ENCODE measurements around the gene RPS4Y2.

RPS4Y2 gene

DNA sequence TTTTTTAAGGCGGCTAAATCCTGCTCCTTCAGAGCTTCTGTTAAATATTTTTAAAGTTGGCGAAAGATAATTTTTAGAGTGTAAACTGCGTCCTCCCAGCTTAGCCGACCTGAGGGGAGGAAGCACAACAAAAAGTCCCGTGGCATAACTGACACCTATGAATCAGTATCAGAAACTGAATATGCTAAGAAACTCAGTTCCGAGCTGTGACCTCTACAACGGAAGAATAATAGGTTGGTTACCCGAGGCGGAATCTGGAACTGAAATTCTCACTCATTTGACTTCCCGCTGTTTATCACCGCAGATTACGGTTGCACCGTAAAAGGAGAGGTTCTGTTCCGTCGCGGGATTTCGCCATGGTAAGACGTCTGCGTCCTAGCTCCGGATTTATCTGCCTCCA is at the start of gene RPS4Y2:
Gene RPS4Y2, plus strand, starts transcription at position 301 of the 400 bp plus-strand sequence. Its CDS starts 56 bp downstream, at position 357.
- no peak for DNase-seq

DNA sequence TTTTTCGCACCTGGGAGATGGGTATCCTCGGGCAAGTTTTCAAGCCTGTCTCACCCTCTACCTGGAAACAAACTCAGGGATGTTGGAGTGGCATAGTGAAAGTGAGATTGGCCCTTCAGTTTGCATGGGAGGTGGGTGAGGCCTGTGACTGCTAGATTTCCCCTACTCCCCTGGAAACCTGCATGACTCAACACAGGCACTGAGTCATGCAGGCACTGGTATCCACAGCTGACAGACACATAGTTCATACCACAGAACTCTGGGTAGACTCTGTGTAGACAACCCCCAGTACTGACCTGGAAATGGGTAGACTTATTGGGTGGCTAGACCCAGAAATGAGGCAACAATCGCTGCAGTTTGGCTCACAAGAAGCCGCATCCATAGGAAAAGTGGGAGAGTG is 41.5 kb upstream of the RPS4Y2 start:
- no peak for DNase-seq

DNA sequence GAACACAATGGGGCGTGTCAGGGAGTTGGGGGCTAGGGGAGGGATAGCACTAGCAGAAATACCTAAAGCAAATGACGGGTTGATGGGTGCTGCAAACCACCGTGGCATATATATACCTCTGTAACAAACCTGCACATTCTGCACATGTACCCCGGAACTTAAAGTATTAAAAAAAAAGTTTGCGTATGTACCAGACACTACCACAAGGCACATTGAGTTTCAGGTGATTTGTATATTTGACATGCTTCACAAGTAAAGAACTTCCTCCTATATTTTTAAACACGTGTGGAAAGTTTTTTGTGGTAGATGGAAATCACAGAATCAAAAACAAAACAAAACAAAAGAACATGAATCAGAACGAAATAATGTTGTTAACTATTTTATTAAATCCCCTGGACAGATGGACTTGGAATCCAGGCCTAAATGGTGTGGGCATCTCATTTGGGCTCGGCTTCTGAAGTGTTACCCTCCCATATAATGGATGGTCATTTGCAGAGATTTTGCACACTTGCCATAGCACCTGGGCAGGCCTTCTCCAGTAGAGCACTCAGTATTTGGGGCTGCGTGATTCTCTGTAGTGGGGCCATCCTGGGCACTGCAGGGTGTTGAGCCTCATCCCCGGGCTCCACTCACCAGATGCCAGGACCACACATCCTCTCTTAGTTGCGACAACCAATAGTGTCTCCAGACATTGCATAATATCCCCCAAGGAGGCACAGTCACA is 29.6 kb upstream of the RPS4Y2 start:
- DNase-seq = no peak

DNA sequence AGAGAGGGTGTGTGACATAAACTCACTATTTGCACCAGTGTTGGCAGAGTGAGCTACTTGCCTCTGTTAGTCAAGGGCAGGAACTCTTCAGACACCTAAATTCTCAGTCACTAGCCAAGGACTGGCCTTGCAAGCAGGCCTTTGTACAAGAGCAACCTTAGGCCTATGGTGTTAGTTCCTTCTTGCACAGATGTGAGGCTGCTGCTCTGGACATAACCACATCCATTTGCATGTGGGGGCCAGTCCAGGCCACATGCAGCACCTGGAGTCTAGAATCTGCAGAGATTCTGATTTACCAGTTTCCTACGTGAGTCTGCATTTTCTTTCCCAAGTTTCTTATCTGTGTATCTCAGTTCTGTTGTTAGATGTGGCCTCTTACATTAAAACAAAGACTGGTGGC is 20.7 kb upstream of the RPS4Y2 start:
- no peak for DNase-seq

DNA sequence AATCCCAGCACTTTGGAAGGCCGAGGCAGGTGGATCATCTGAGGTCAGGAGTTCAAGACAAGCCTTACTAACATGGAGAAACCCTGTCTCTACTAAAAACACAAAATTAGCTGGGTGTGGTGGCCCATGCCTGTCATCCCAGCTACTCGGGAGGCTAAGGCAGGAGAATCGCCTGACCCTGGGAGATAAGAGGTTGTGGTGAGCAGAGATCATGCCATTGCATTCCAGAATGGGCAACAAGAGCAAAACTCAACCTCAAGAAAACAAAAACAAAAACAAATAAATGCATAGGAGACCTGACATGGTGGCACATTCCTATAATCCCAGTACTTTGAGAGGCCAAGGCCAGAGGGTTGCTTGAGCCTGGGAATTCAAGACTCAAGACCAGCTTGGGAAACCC is 16.1 kb upstream of the RPS4Y2 start:
- no peak for DNase-seq

DNA sequence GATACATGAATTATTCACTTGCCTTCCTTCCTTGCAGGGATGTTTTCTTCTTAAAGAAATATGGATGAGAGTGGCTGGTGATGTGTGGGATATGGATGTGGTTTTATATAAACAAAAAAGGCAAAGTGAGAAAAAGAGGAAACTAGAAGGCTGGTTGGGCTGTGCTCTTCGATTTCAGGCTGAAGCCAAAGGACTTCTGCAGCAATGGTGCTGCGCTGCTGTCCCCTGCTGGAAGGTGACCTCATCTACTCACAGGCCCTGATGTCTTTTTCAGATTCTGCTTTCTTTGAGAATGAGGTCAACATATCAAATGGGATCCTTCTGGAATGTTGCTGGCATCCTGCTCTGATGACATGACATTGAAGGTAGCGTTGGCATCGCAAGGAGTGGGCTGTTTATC is 15.3 kb upstream of the RPS4Y2 start:
- no peak for DNase-seq

DNA sequence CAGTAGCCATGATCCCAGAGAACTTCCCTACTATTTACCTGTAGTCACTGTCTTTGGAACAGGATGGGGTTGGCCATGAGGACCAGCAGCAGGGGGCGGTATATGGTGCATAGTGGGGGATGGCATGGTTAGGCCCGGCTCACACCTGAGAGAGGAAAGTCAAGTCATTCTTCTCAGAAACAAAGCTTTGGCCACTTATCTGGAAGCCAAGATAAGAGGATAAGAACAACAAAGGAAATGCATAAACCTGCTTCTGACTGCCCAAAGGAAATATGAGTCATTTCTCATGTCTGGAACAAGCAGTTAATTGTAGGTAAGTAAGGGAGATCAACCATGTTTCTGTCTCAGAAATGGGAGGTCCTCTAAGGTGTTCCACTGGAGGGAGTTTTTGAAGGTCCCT is 10.8 kb upstream of the RPS4Y2 start:
- DNase-seq = no peak

DNA sequence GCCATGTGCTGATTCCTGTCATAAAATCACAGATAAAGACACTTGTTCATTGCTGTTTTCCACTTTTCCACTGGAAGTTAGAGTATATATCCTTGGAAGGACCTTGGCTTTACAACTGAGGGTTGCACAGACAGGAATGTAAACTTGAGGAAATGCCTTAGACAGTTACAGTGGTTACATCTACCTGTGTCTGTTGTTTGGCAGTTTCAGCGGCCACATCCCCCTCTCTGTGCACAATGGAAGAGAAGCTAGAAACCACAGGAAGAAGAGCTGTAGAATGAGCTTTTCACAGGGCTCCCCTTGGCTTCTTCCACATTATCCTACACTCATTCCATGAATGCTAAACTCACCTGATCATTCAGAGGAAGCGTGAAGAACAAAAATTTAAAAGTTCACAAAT is 9.0 kb upstream of the RPS4Y2 start:
- no peak for DNase-seq

DNA sequence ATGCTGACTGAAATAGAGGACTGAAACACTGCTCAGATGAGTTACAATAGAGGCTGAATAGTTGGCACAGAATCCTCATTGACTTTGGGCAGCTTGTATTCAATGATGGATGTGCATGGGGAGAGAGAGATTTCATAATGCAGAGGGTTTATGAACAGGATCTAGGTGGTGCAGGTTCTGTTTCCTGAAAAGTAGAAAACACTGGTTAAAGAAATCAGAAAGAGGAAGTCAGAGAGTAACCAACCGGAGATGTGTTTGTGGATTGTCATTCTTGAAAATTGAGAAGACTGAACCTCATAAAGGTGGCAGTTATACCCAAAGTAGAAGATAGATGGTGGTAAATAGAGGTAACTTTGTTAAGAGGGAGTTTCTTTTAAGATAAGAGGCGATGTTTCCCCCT is 8.0 kb downstream of the RPS4Y2 start:
- DNase-seq = no peak

DNA sequence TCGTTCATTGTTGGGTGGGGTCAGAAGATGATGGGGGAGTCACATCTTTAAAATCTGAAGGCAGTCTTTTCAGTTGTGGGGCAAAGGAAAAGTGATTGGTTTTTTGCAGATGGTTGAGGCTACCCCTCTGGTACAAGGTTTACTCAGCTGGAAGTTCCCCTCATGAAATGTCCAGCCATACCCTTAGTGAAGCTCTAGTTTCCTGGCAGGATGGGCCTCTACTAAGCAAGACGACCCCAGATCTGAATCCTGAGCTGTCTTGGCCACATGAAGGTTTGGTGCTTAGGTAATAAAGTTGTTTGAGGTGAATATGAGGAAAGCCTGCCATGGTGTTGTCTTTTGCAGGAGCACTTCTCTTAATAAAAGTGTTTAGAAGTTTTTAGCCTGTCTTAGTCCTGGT is 9.2 kb downstream of the RPS4Y2 start:
- DNase-seq = no peak

DNA sequence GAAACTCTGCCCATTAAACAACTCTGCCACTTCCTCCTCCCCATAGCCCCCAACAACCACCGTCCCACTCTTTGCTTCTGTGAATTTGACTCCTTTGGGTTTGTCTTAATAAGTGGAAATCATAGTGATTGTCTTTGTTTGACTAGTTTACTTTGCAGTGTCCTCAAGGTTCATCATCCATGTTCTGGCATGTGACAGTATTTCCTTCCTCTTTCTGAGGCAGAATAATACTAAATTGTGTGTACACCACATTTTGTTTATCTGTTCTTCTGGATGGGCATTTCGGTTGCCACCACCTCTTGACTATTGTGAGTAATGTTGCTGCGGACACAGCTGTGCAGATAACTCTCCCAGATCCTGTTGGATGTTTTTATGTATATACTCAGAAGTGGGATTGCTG is 14.8 kb downstream of the RPS4Y2 start:
- DNase-seq = no peak

DNA sequence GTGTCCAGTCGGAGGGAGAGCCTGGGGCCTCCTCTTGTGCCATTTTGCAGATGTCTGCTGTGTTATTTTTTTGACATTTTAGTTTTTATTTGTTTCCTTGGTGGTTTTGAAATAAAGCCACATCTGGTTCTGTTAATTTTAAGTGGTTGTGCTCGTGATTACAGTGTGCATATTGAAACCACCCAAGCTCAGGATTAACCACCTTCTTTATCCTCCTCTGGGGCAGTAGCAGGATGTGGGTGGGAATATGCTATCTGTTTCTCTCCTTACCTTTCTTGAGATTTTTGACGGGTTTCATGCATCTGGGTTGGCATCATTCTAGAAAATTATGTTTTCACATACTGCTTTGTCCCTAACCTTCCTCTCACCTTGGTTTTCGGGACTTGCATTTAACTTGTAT is 20.2 kb downstream of the RPS4Y2 start:
- DNase-seq = no peak

DNA sequence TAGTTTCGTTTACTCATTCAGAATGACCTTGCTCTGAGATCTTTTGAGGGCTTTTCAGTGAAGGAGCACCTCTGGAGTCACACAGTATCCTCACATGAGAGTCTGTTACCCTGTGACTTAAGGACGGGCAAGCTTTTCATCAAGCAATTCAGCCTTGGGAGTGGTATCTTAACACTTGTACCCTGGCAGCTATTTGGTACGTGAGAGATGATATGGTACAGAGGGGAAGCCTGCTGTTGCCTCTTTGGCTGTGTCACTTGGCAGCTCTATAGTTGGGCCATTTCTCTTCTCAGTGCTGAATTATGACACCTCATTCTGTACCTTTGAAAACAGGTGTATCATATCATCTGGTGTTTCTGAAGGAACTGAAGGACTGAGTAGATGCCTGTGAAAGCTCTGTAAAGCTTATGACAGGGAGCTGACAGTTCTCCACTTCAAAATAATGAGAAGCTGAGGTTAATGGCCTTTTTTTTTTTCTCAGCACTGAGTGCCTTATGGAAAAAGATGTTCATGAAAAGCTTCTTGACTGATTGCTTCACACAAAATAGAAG is 24.3 kb downstream of the RPS4Y2 start:
- DNase-seq = no peak

DNA sequence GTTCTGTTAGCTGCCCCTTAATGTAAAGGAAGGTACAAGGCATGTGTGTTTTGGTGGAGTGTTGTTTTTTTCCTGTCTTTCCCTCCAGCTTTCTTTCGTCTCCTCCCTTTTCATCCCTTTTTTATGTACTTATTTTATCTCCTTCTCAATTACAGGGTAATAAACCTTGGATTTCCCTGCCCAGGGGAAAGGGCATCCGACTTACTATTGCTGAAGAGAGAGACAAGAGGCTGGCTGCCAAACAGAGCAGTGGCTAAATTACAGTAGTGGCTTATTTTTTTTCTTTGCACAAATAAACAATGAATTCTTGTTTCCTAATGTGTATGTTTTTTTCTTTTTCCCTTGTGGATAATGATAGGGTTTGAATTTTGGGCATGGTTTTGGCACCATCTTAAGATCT is 24.9 kb downstream of the RPS4Y2 start:
- DNase-seq = no peak

DNA sequence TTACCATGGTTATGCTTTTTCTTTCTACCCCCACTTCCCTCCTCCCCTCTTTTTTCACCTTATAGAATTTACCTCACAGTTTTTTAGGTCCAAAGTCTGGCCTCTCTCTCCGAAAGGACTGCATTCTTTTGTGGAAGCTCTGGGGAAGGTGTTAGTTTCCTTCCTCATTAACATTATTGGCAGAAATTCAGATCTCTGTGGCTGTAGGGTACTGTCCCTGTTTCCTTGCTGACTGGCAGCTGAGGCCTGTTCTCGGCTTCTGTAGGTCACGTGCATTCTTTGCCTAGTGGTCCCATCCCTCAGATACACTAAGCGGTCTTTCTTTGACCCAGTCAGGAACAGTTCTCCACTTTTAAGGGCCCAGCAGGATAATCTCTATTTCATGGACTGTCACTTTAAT is 25.5 kb downstream of the RPS4Y2 start:
- DNase-seq = no peak

DNA sequence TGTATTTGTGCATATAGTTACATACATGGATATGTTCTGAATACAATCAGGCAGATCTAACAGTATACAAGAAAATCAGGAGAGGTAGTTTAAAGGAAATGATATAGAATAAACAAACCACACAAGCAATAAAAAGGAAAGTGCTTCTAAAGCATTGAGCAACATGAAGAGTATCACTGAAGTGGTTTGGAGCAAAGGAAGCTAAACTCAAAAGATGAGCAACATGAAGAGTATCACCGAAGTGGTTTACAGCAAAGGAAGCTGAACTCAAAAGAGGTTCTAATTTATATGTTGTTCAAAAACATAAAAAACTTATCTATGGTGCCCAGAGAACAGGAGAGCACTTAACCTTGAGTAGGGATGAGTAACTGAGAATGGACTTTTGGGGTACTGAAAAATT is 29.1 kb downstream of the RPS4Y2 start:
- no peak for DNase-seq

DNA sequence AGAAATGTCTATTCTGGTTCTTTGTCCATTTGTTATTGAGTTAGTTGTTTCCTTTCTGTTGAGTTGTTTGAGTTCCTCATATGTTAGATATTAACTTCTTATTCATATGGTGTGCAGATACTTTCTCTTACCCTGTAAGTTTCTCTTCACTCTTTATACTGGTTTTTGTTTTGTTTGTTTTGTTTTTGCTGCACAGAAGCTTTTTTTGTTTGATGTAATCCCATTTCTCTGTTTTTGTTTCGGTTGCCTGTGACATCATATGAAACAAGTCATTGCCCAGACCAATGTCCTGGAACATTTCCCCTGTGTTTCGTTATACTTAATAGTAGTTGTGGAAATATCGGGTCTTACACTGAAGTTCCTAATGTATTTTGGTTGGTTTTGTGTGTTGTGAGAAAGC is 31.2 kb downstream of the RPS4Y2 start:
- DNase-seq = no peak

DNA sequence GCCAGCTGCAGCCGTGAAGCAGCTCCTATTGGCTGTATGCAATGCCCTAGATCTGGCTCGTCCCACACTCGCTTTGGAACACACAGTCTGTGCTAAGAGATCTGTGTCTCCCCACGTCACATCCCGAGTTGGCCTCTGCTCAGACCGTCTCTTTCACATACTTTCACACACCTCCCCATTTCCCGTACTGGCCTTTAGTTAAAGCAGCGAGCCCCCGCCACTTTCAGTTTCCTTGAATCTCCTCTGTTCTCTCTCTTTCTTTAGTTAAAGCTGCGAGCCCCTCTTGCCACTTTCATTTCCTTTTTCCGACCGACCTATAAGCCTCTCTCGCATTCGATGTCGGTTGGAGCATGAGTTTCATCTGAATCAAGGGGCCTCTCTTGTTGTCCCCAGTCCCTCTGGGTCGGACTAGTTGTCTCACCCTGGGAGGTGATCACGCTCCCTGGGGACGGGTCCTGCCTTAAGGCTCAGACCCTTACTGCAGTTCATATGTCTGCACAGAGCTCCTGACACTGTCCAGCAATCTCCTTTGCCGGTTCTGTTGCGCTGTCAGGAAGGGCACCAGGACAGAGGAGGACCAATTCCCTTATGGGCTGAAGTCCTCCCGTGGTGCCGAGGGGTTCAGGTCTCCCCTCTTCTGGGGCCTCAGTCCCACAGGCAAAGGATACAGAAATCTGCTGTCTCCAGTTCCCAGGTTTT is 42.6 kb downstream of the RPS4Y2 start:
- DNase-seq = no peak

DNA sequence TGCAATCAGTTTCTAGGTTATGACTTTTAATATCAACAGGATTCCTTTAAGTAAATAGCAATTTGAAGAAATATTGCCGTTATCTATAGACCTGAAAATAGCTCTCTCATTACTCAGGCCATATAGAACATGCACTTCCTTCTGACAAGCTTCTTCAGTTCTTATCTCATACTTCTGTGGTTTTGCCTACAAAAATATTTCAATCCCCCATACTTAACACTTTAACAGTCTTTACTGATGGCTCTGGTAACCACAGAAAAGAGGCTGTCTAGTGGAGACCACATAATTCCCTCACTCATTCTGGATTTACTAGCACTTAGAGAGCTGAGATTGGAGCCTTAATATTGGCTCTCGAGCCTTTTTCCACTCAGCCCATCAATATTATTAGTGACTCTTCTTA is 46.8 kb downstream of the RPS4Y2 start:
- DNase-seq = no peak

DNA sequence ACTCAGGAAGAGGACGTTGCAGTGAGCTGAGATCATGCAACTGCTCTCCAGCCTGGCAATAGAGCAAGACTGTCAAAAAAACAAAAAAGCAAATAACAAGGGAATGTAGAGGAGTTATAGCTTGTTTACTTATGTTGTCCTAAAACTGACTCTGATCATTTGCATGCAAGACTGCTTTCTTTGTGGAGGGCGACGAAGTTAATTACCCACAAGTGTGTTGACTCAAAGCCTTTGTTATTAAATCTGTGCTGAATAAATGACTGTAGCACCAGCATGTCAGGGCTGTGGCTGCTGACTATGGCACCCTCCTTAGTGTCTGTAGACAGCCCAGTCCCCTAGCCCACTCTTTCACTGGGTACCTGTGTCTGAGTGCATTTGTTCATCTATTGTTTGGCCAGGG is 50.3 kb downstream of the RPS4Y2 start:
- no peak for DNase-seq

DNA sequence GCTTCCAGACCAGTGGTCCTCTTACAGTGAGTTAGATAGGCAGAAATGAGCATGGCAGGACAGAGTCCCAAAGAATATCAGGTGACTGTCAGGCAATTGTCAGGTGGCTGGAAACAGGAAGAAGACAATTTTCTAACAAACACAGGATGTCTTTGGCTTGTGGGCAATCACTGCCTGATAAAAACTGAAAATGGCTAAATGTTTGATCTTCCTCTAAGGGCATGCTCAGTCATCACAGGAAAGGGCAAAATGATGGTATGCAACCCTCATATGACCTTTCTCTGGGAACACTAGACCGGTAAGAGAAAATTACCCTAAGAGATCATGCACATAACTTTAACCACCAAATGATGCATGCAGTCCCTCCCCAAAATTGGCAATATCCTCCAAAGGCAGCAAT is 57.6 kb downstream of the RPS4Y2 start:
- no peak for DNase-seq

DNA sequence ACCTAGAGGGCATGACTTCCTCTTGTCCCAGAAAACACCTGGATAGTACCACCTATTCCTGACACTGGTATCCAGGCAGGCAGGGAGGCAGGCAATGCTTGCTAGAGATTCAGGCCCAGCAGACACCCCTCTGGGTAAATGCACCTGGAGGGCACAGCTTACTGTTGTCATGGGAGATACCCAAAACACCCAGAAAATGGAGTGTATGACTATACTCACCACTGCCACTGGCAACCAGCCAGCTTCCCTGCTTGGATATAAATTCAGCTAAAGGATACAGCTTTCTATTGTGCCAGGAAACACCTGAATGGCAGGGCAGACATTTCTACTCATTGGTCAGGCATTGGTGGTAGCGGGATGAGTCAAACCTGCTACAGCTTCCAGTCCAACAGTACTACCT is 58.9 kb downstream of the RPS4Y2 start:
- no peak for DNase-seq

DNA sequence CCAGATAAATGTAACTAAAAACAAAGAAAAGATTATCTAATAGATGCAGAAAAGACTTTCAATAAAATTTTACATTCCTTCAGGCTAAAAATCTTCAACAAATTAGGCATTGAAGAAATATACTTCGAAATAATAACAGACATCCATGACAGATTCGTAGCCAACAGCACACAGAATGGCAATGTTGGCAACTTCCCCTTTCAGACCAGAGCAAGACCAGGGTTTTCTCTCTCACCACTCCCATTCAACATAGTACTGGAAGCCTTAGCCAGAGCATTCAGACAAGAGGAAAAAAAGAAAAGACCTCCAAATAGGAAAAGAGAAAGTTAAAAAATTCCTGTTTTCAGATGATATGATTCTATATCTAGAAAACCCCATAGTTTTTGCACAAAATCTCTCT is 61.2 kb downstream of the RPS4Y2 start:
- no peak for DNase-seq

All from NCI-H2029 (cell line).